Stimulated activated CD4-positive, alpha-beta T cell treated with anti-CD3 and anti-CD28 coated beads, Interleukin-12 subunit alpha, Interleukin-12 subunit beta, amount 100 ng/mL, for 4 hours (primary cell): Measurements from ENCODE around the gene DGCR2.

Source experiments
- DNase-seq: peaks from one replicate; pipeline ENCODE4 v3.0.0-alpha.2; 2020

DGCR2 gene

DNA sequence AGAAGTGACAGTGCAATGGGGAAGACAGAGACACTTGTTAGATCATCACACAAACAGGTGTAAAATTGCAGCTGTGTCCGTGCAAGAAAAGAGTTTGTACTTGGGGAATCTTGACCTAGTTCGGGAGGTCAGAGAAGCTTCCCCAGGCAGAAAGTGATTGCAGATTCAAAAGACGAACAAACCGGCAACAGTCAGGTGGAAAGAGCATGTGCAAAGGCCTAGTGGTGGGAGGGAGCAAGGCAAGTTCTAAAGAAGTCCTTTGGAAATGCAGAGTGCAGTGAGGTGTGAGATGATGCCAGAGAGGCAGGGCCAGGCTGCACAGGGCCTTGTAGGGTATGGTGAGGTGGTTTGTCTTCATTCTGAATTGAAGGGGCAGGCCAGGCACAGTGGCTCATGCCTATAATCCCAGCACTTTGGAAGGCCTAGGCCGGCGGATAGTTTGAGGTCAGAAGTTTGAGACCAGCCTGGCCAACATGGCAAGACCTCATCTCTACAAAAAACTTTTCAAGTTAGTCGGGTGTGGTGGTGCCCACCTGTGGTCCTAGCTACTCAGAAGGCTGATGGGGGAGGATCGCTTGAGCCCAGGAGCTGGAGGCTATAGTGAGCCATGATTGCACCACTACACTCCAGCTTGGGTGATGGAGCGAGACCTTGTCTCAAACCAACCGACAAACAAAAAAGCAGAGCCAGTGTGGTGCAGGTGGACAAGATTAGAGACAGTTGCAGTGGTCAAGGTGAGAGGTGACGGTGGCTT, 24.2 kb upstream of the DGCR2 start:
- DNase-seq = no peak

DNA sequence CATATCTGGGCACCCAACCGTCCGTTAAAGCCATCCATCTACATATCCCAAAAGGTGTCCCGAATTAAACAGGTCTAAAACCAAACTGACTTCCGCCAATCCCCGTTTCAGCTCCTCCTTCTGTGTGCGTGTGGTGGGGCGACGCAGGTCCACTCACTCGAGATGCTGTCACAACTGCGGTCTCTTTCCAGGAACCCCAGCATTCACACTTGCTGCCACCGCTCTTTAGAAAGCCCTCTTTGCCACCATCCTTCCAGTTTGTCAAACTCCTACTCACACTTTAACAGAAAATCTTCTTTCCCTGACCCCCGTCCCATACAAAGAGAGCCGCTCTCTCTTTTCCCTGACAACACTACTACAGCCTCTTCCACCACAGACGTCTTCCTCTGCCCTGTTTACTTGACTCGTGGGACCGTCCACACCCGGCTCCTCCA, 21.8 kb upstream of the DGCR2 start:
- no peak for DNase-seq

DNA sequence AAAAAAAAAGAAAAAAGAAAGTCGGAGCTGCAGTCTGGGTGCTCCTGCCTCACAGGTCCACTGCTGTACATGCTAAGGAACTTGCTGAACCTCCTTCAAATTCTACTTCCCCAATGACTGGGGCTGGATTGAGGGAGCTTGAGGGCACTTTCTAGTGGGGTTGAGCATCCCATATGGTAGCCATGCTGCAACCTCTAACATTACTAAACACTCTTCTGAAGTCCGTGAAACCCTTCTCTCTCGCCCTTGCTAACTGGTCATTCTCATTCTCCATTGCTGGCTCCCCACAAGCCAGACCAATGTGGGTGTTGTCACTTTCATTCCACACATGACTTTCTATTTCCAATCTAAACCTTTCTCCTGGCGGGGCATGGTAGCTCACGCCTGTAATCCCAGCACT, 21.0 kb upstream of the DGCR2 start:
- DNase-seq = no peak

DNA sequence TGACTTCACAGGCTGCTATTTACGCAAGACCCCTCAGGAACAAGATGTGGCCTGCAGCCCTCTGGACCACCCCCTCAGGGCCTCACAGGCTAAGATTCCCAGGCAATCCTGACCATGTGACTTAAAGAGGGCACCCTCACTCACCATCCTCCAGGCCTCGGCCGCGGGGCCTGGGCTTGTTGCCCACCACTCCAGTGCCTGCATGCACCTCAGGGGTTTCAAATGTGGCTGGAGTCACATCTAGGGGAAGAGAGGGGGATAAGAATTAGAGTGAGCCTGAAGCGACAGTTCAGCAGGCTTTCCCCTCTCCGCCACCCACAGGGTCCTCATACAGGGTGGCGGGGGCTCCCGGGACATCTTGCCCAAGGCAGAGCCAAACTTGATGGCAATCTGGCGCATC, 20.2 kb upstream of the DGCR2 start:
- no peak for DNase-seq

DNA sequence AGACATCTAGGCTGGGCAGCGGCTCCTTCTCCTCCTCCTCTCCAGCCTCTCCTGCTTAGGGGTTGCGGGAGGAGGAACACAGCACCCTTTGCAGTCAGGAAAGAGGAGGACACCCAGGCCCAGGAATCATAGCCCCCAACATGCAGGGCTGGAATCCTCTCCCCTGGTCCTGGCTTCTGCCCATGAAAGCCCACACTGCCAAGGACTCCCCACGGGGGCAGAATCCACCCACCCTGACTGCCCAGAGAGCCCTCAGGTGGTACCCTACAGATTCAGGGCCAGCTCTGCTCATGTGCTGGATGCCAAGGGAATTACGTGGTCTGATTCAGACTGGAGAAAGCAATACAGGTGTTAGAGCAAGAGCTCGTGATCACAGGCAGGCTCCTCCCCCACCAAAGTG, 17.8 kb upstream of the DGCR2 start:
- no peak for DNase-seq

DNA sequence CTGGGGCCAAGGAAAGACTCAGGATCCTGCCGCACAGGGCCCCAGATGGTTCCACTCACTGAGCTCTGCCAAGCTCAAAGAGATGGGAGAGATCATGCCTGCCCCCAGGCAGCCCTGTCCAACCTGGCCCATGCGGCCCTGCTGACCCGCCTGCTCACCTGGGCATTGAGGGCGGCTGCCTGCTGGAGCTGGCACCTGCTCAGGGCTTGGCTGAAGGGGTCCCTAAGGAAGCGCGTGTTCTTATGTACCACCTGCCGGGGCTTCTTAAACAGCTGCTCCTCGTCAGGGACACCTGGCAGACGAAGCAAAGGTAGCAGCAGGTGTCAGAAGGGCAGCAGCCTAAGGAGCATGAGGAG, 16.8 kb upstream of the DGCR2 start:
- DNase-seq = no peak

DNA sequence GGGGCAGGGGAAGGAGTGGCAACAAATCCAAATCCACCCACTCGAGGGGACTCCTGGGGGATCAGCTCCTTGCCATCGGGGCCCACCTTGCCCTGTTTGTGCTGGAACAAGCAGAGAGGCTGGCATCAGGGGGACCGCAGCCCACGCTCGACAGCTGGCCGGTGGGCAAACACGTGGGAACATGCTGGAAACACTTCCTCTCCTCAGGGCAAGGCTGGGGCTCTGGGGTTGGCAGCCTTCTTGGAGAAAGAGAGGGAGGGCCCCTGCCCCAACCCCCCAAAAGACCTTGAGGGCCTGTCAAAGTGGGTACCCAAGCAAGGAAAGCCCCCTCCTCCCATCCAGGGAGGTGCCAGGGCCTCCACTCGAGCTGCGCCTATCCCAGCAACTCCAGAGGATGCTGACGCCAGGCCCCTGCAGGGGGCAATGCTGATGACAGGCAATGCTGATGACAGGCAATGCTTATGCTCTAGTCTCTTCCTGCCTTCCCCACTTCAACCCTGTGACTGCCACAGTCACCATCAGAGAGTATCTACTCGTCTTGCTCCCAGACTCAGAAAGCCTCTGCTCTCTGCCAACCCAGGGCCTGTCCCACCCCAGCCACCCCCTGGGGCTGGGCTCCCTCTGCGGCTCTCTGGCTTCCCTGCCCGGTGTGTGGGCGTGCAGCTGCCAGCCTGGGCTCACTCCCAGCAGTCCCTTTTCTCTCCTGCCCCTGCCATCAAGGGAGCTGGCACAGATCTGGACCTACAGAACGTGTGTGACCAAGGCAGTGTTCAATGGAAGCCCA, 16.2 kb upstream of the DGCR2 start:
- DNase-seq = no peak

DNA sequence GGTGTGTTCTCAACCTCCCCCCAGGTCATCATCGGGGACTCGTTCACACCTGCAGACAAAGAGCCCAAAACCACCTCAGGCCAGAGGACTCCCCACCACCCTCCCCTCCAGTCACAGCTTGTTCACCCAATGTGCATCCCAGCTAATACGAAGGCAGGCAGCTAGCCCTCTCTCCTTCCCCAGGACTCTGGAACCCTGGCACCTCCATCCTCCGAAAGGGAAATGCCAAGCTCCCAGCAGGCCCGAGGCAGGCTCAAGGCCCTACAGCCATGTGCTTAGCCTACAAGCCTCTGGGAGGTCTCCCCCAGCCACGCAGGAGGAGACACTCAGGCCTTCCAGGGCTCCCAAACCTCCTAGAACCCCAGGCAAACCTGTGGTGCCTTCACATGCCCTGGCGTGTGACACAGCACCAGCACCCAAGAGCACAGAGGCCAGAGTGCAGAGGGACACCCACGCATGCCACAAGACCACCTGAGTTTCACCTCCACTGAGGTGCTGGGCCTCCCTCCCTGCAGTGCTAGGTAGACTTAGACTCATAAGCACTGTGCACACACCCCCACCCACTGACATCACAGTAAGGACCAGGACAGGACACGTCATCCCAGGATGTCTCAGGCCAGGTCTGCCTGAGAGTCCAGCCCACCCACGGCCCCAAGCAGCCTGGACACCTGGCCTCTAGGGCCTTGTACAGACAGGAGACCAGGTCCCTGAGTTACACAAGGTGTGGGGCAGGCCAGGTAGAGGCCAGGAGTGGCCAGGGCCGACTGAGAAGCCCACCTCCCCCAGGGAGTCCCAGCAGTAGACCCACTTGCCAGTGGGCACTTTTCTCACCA, 15.4 kb upstream of the DGCR2 start:
- no peak for DNase-seq

DNA sequence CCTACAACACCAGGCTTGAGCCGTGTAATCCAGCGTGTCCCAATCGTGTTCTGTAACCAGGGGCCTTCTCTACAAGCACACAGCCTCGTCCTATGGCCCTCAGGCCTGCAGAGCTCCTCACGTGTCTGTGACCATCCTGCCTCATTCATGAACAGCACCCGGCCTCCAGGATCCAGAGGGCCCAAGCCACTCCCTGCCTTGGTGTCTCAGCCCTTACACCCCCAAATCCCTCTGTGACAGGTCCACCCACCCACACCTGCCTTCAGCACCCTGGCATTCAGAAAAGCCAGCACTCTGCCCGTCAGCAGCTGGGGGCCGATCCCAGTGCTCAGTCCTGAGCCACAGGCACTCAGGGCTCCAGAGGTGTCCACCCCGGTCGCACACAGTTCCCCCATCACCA, 14.7 kb upstream of the DGCR2 start:
- DNase-seq = no peak

DNA sequence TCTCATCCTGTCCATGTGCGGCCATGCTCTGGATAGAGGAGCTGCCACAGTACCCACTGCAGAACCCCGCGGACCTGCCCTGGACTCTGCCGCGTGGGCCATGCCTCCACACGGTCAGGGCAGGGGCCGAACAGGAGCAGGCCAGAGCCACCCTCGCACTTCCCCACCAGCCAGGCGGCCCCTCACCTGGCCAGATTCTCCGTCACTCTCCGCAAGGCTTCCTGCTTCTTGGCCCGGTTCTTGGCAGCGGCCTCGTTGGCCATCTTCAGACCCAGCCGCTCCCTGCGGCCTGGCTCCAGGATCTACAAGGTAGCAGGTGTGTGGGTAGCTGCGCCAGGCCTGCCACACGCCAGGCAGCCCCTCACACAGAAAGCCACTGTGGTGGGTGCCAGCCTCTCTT, 12.7 kb upstream of the DGCR2 start:
- DNase-seq = no peak

DNA sequence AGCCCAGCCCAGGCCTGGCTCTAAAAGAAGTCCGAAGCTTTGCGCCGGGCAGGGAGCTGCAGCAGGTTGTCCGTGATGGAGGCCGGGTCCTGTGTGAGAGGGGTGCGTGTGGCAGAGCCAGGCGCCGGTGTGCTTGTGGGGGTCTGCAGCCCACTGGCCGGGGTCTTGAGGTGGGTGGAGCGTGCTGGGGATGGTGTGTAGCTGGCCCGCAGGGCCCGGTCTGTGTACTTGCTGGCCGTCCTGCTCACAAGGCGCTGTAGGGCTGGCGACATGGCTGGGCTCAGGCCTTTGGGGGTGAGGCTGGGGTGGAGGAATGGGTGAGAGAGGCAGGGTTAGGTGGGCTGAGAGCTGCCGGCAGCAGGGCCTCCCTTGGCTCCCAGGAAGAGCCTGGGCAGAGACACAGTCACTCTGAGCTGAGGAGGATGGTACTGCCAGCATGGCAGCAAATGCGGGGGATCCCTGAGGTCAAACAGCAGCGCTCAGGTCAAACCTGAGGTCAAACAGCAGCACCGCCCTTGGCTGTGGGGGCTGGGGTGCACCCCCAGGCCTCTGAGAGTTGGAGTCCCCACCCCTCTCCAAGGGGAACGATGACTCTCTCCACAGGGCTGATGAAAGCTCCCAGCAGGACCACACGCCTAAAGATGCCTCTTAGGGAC, 12.1 kb upstream of the DGCR2 start:
- no peak for DNase-seq

DNA sequence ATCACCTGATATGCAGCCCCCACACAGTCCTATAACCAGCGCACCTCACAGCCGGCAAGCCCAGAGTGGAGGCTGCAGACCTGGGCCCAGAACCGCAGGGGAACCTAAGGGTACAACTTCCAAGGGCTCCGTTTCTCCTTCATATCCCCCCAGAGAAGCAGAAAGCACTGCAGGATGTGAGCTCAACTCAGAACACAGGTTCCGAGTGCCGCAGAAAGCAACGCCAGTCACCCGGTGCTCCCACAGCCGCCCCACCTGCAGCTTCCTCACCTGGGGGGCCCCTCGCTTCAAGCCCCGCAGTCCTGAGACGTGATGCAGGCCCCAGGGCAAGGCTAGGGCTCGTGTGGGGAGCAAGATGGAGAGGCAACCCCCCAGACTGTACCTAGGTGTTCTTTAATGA, 11.3 kb upstream of the DGCR2 start:
- no peak for DNase-seq

DNA sequence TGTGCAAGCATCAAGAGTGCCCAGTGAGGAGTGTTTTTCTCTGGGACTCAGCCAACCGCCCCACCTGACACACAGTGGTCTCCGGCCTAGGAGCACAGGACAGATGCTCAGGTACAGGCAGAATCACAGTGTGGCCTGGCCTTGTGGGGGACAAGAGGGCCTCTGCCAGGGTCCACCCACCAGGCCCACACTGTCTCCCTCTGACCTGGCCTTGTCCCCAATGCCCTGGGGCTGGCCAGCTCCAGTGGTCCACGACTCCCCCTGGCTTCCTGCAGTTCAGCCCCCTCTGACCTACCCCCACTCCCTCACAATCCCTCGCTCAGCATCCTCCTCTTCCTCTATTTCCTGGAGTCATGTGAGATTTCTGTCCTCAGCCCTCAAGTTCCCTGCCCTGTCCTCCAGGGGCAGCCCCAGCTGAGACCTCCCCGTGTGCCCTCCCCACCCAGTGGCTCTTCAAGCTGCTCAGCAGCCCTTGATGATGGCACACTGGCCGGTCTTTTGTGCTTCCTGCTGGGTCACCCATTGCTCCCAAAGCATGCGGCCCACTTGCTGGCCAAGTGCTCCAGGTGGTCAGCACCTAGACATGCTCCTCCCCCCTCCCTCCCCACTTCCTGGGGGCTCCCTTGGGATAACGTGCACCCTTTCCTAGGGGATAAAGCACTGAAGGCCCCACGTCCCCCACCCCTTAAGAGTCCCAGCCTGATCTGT, 10.6 kb upstream of the DGCR2 start:
- DNase-seq = no peak

DNA sequence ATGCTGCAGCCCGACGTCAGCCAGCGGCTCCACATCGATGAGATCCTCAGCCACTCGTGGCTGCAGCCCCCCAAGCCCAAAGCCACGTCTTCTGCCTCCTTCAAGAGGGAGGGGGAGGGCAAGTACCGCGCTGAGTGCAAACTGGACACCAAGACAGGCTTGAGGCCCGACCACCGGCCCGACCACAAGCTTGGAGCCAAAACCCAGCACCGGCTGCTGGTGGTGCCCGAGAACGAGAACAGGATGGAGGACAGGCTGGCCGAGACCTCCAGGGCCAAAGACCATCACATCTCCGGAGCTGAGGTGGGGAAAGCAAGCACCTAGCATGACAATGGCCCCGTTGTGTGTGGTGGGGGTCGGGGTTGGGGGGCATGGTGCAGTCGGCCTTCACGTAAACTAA, 9.9 kb upstream of the DGCR2 start:
- DNase-seq = no peak

DNA sequence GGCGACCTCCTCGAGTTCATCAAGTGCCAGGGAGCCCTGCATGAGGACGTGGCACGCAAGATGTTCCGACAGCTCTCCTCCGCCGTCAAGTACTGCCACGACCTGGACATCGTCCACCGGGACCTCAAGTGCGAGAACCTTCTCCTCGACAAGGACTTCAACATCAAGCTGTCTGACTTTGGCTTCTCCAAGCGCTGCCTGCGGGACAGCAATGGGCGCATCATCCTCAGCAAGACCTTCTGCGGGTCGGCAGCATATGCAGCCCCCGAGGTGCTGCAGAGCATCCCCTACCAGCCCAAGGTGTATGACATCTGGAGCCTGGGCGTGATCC, 9.4 kb upstream of the DGCR2 start:
- no peak for DNase-seq

DNA sequence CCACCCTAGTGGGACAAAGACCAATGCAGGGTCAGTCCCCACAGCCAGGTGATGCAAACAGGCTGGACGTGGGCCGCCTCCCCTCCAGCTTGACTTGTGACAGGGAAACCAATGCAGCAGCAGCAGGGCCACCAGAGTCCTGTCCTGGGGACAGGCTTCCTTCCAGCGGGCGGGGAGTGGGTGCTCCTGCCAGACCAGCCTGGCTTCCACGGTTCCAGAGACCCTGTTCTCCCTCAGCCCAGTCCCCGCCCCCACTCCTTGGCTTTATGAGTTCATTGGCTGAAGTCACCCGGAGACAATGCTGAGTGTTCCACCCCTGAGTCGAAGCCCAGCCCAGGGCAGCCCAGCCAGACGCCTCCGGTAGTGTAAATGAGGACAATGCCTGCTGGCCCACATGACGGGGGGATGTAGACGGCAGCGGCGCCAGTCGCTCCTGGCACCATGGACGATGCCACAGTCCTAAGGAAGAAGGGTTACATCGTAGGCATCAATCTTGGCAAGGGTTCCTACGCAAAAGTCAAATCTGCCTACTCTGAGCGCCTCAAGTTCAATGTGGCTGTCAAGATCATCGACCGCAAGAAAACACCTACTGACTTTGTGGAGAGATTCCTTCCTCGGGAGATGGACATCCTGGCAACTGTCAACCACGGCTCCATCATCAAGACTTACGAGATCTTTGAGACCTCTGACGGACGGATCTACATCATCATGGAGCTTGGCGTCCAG, 8.9 kb upstream of the DGCR2 start, which contains the start of gene TSSK2:
TSSK2 (plus strand) TSS at position 350 of the 726 bp plus-strand sequence; CDS start at position 442, 92 bp downstream.
- no peak for DNase-seq

DNA sequence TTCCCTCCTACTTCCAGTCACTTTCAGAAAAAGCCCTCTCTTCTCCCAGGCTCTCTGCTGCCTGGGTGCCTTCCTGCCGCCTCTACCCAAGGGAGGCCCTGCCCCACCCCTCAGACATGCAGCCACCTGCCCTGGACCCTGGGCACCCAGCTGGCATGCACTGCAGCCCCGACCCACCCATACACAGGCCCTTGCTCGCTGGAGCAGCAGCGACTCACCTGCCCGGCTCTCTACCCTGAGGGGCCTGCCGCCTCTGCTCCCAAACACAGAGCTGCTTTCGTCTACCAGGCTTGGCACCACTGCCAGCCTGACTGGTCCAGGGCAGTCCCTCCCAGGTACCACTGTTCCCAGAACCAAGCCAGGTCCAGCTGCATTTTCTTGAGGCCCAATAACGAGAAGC, 7.7 kb upstream of the DGCR2 start:
- no peak for DNase-seq

DNA sequence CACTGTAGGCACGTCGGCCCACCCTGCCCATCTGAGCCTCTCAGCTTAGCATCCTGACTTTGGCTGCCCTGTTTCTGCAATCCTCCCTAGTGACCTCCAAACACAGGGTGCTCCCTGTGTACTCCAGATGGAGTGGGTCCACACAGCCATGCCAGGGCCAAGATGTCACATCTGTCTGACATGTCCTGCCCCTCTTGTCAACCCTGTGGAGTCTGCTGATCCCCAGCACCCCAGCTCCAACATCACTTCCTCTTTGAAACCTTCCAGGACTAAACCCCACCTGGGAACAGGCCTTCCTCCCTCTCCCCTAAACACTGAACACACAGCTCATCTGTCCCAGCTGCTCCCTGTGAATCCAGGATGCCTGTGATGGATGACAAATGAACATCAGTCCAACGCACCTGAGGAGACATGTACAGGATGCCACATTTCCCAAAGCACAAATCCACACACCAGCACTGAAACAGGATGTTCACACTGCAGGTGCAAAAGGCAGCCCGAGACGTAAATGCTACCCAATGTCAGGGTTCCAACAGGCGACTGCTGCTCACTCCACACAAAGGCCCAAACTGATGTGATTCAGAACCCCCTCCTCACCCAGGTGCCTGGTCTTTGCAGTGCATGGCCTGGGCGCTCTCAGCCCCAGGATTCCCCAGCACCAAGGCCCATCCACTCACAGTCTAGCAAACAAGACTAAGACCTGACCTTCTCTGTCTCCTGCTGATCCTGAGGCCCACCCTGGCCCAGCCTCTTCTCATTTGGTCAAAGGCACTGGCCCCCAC, 6.9 kb upstream of the DGCR2 start:
- DNase-seq = no peak

DNA sequence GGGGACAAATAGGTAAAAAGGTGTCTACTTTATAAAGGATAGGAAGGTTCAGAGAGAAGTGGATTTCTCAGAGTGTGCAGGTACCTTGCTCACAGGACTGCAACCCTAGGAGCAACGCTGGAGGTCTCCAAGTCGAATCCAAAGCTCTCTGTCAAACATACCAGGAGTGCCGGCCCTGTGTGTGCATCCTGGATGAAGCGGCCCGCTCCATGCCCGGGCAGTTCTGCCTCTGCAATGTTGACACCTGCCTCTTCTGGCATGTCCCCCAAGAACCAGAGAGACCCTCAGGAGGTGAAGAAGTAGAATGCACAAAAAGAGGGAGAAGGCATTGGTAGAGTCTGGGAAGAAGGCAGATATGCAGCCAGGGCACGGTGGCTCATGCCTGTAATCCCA, 5.8 kb upstream of the DGCR2 start:
- no peak for DNase-seq

DNA sequence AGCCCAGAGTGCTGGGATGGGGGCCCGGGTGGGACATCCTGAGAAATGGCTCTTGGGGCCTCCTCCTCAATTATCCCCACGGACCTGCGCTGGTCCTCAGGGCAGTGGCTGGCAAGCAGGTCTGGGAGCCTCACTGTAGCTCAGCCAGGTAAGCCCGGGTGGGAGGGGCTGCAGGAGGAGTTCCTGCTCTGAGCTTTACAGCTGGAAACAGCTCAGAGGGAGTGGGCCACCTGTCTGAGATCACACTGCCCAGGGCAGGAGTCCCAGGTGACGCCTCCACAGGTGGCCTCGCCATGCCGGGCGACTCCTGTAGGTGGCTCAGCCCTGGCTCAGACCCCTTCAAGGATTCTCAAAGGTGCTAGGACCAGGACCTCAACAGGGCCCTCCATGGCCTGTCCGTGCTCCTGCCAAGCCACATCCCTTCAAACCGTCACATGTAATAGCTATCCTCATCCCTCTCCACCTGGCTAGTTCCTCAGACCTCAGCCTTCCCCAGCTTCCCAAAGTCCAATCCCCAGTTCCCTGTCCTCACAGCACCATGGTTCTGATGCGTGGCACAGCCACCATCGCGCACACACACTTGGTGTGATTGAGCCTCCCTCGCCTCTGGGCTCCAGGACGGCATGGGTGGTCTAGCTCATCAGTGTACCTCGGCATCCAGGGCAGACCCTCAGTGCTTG, 5.3 kb upstream of the DGCR2 start:
- DNase-seq = no peak
